HepG2 (cell line): ENCODE results near the gene TPPP2. TPM values are rescaled to one million over a fixed set of nuclear protein-coding genes. Genes with fewer than 3 reads are reported as not detected.

Experiments used
- ATAC-seq: fragments of 200-7000 bp; cut with Tn5 transposase; 3 replicates; pipeline ENCODE4 v1.9.1; 2020; ENCODE audit warnings: mild to moderate bottlenecking, moderate library complexity
- BruUV-seq: library from RNA; stranded (reverse); fragments of 400-500 nt; replicated peaks from 2 replicates; lab custom pipeline; 2021; lab: Mats Ljungman, UMichigan
- CTCF ChIA-PET: fragments of 300-600 bp; formaldehyde crosslinking; extraction: SDS; loops from one replicate; lab custom pipeline; 2021; ENCODE audit warnings: low total read pairs, inconsistent platforms, low intra/inter-chr PET ratio; lab: Yijun Ruan, JAX
- POLR2A ChIA-PET: fragments of 350-600 bp; sonication (Branson Sonifier 250); formaldehyde crosslinking; loops from one replicate; lab custom pipeline; 2020; ENCODE audit warnings: antibody characterized with exemption, inconsistent platforms; lab: Yijun Ruan, JAX
- DNase-seq: peaks from one replicate; pipeline ENCODE4 v3.0.0-alpha.2; 2015; ENCODE audit warnings: low spot score
- FAIRE-seq: peaks from 3 replicates; lab custom pipeline; 2011; peaks lifted over from hg19 to GRCh38; lab: Jason Lieb, UNC
- H2AFZ ChIP-seq: one replicate; pipeline ENCODE4 v1.6.1; 2011; ENCODE audit warnings: low read length, inconsistent platforms
- H3K27ac ChIP-seq: fragments of 300-600 bp; 3 replicates; pipeline ENCODE4 v1.8.0; 2011; ENCODE audit warnings: mixed run types, mild to moderate bottlenecking, mixed read lengths, low read length, inconsistent platforms; ENCODE audit not compliant: insufficient read depth; ENCODE audit errors: extremely low read length
- H3K27me3 ChIP-seq, 2 experiments: fragments of 200-600 bp in 1 of 2; 2 replicates in 1 of 2; 3 replicates in 1 of 2; pipeline versions ENCODE4 v1.6.0 to v1.8.0; 2011; ENCODE audit warnings: low read length in 2 of 2, mild to moderate bottlenecking in 2 of 2, moderate library complexity in 2 of 2, inconsistent platforms in 1 of 2; ENCODE audit not compliant: insufficient read depth in 2 of 2, control insufficient read depth in 1 of 2
- H3K36me3 ChIP-seq, 2 experiments: fragments of 200-600 bp in 1 of 2; replicated peaks in 1 of 2; 2 replicates in 1 of 2; 3 replicates in 1 of 2; pipeline versions ENCODE4 v1.5.1 to v1.8.0; 2011; ENCODE audit warnings: low read length in 2 of 2, inconsistent platforms in 1 of 2; ENCODE audit not compliant: insufficient read depth in 2 of 2, control insufficient read depth in 1 of 2
- H3K4me1 ChIP-seq: 2 replicates; pipeline ENCODE4 v1.5.1; 2012; ENCODE audit warnings: low read length, inconsistent platforms; ENCODE audit not compliant: insufficient read depth
- H3K4me2 ChIP-seq: 2 replicates; pipeline ENCODE4 v1.6.0; 2011; ENCODE audit warnings: low read depth, low read length, inconsistent platforms
- H3K4me3 ChIP-seq, 3 experiments: fragments of 200-600 bp in 1 of 3; sonication (generic), shearing (Covaris generic) in 1 of 3; replicated peaks in 1 of 3; 2 replicates each; pipeline ENCODE4 v1.5.1; 2011 to 2016; ENCODE audit warnings: low read length in 3 of 3, inconsistent platforms in 2 of 3, low read depth in 2 of 3, mild to moderate bottlenecking in 2 of 3, control low read depth in 1 of 3, mixed read lengths in 1 of 3; ENCODE audit not compliant: insufficient read depth in 1 of 3
- H3K79me2 ChIP-seq: one replicate; pipeline ENCODE4 v1.6.1; 2011; ENCODE audit warnings: low read length, inconsistent platforms; ENCODE audit not compliant: insufficient read depth
- H3K9ac ChIP-seq: 2 replicates; pipeline ENCODE4 v1.6.0; 2011; ENCODE audit warnings: mild to moderate bottlenecking, low read depth, low read length, inconsistent platforms; ENCODE audit not compliant: insufficient read depth
- H3K9me3 ChIP-seq: 2 replicates; pipeline ENCODE4 v1.5.1; 2012; ENCODE audit warnings: mild to moderate bottlenecking, low read length
- H4K20me1 ChIP-seq: 2 replicates; pipeline ENCODE4 v1.6.0; 2011; ENCODE audit warnings: inconsistent platforms, mild to moderate bottlenecking, low read length, moderate library complexity; ENCODE audit not compliant: insufficient read depth
- ARHGAP35 ChIP-seq: sonication (generic); formaldehyde crosslinking; IDR thresholded peaks from 2 replicates; pipeline ENCODE4 v1.9.0; 2022; ENCODE audit warnings: mild to moderate bottlenecking, inconsistent platforms, moderate library complexity, missing genetic modification reagents, borderline replicate concordance
- DPF2 ChIP-seq: sonication (generic); formaldehyde crosslinking; IDR thresholded peaks from 2 replicates; pipeline ENCODE4 v1.4.0; 2020; ENCODE audit warnings: mild to moderate bottlenecking, low read depth, missing genetic modification reagents, borderline replicate concordance
- GABPA ChIP-seq, 2 experiments: IDR thresholded peaks; 2 replicates each; pipeline ENCODE4 v1.6.1; 2011 to 2016; ENCODE audit warnings: low read depth in 2 of 2, low read length in 1 of 2, missing biosample characterization in 1 of 2, missing genetic modification characterization in 1 of 2
- MAFG ChIP-seq: sonication (generic); formaldehyde crosslinking; IDR thresholded peaks from 2 replicates; pipeline ENCODE4 v1.5.1; 2020; ENCODE audit warnings: mild to moderate bottlenecking, missing genetic modification reagents
- NFE2L1 ChIP-seq: sonication (generic); formaldehyde crosslinking; IDR thresholded peaks from 2 replicates; pipeline ENCODE4 v1.4.0; 2020; ENCODE audit warnings: missing genetic modification reagents, mild to moderate bottlenecking, borderline replicate concordance
- NFRKB ChIP-seq: fragments of 450-650 bp; IDR thresholded peaks from 2 replicates; pipeline ENCODE4 v1.6.1; 2017
- ZBTB1 ChIP-seq: sonication (generic); formaldehyde crosslinking; IDR thresholded peaks from 2 replicates; pipeline ENCODE4 v1.4.0; 2020; ENCODE audit warnings: missing genetic modification reagents, borderline replicate concordance
- ZMAT5 ChIP-seq: sonication (generic); formaldehyde crosslinking; IDR thresholded peaks from 2 replicates; pipeline ENCODE4 v1.5.0; 2020; ENCODE audit warnings: mild to moderate bottlenecking, low read depth, missing genetic modification reagents, borderline replicate concordance
- ZNF225 ChIP-seq: sonication (generic); formaldehyde crosslinking; IDR thresholded peaks from 2 replicates; pipeline ENCODE4 v1.4.0; 2020; ENCODE audit warnings: mild to moderate bottlenecking, missing genetic modification reagents
- WGBS: methylation state at CpG from one replicate; pipeline ENCODE4 v1.1.6; 2017; ENCODE audit warnings: low lambda C conversion rate; 5-methylcytosine and 5-hydroxymethylcytosine counted together
- in situ Hi-C: cut with HindIII; loops from 2 replicates; pipeline ENCODE4 v1.10.0; 2017; ENCODE audit warnings: low pct_unique_long_range_greater_than_20kb; ENCODE audit not compliant: extremely low pct_ligation_motif_present
- intact Hi-C: fragments of 100-400 bp; cut with micrococcal nuclease; formaldehyde crosslinking; loops from one replicate; pipeline ENCODE4 v1.10.0; 2022; ENCODE audit not compliant: unreplicated experiment
- polyA plus RNA-seq, 8 experiments: library from polyadenylated mRNA; depleted of rRNA in 3 of 8; stranded (reverse) in 7 of 8; unstranded in 1 of 8; fragments of >200 nt; fragmentation: Illumina TruSeq in 4 of 8; extraction: Trizol in 4 of 8; gene quantifications; 2 replicates each; pipeline versions ENCODE4 v1.2.1 to v1.2.3, GENCODE V29; 2011 to 2016; ENCODE audit warnings: low read depth in 4 of 8, missing spikeins in 1 of 8, mixed read lengths in 1 of 8; ENCODE audit not compliant: insufficient read depth in 1 of 8
- total RNA-seq, 5 experiments: library from RNA; depleted of rRNA; stranded (reverse); fragments of >200 nt; fragmentation: Illumina TruSeq; extraction: Trizol; gene quantifications; 2 replicates each; pipeline ENCODE4 v1.2.3, GENCODE V29; 2016; ENCODE audit warnings: low read depth in 1 of 5
- TF ChIP-seq, protein P1 (sequence below): sonication (generic); formaldehyde crosslinking; IDR thresholded peaks from 2 replicates; pipeline ENCODE4 v1.4.0; 2020; ENCODE audit warnings: low read depth, missing genetic modification reagents
- TF ChIP-seq, protein P2 (sequence below): sonication (generic); formaldehyde crosslinking; IDR thresholded peaks from 2 replicates; pipeline ENCODE4 v1.4.0; 2020; ENCODE audit warnings: missing genetic modification reagents, mild to moderate bottlenecking, borderline replicate concordance
- TF ChIP-seq, protein P3 (sequence below): IDR thresholded peaks from 2 replicates; pipeline ENCODE4 v1.6.1; 2016; ENCODE audit warnings: control low read depth
- TF ChIP-seq, protein P4 (sequence below): fragments of 450-650 bp; IDR thresholded peaks from 2 replicates; pipeline ENCODE4 v1.6.1; 2017

Gene TPPP2
- total and polyA plus RNA-seq, 2 of the 13 experiments (the other 11 are each of a cell fraction or from before 2014, with no cell fraction given) = 0.58 to 4.2 TPM

DNA sequence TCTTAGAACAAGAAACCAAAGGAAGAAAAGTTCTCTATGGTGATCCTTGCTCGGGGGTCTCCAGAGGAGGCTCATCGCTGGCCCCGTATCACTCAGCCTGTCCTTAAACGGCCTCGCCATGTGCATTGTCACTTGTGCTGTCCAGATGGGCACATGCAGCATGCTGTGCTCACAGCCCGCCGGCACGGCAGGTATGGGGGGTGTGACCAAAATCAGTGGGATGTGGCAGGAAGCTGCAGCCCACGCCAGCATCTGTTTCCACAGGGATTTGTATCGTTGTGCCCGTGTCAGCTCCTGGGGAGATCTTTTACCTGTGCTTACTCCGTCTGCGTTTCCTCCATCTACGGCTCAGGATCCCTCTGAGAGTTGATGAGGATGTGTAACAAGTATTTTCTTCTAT is 33.5 kb upstream of the TPPP2 start:
- CTCF ChIA-PET = no interaction called here
- POLR2A ChIA-PET = interaction anchor here (1.1 kb wide), 1 partner anchor 18 kb away, joined by 4 read pairs; no protein-coding TSS in a partner anchor
- no peak for TF ChIP-seq ARHGAP35 (CRISPR knock-in tag)
- no peak for TF ChIP-seq ZNF225 (CRISPR knock-in tag)
- TF ChIP-seq, protein P1, sequence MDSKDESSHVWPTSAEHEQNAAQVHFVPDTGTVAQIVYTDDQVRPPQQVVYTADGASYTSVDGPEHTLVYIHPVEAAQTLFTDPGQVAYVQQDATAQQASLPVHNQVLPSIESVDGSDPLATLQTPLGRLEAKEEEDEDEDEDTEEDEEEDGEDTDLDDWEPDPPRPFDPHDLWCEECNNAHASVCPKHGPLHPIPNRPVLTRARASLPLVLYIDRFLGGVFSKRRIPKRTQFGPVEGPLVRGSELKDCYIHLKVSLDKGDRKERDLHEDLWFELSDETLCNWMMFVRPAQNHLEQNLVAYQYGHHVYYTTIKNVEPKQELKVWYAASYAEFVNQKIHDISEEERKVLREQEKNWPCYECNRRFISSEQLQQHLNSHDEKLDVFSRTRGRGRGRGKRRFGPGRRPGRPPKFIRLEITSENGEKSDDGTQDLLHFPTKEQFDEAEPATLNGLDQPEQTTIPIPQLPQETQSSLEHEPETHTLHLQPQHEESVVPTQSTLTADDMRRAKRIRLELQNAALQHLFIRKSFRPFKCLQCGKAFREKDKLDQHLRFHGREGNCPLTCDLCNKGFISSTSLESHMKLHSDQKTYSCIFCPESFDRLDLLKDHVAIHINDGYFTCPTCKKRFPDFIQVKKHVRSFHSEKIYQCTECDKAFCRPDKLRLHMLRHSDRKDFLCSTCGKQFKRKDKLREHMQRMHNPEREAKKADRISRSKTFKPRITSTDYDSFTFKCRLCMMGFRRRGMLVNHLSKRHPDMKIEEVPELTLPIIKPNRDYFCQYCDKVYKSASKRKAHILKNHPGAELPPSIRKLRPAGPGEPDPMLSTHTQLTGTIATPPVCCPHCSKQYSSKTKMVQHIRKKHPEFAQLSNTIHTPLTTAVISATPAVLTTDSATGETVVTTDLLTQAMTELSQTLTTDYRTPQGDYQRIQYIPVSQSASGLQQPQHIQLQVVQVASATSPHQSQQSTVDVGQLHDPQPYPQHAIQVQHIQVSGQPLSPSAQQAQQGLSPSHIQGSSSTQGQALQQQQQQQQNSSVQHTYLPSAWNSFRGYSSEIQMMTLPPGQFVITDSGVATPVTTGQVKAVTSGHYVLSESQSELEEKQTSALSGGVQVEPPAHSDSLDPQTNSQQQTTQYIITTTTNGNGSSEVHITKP = no peak
- TF ChIP-seq, protein P2, sequence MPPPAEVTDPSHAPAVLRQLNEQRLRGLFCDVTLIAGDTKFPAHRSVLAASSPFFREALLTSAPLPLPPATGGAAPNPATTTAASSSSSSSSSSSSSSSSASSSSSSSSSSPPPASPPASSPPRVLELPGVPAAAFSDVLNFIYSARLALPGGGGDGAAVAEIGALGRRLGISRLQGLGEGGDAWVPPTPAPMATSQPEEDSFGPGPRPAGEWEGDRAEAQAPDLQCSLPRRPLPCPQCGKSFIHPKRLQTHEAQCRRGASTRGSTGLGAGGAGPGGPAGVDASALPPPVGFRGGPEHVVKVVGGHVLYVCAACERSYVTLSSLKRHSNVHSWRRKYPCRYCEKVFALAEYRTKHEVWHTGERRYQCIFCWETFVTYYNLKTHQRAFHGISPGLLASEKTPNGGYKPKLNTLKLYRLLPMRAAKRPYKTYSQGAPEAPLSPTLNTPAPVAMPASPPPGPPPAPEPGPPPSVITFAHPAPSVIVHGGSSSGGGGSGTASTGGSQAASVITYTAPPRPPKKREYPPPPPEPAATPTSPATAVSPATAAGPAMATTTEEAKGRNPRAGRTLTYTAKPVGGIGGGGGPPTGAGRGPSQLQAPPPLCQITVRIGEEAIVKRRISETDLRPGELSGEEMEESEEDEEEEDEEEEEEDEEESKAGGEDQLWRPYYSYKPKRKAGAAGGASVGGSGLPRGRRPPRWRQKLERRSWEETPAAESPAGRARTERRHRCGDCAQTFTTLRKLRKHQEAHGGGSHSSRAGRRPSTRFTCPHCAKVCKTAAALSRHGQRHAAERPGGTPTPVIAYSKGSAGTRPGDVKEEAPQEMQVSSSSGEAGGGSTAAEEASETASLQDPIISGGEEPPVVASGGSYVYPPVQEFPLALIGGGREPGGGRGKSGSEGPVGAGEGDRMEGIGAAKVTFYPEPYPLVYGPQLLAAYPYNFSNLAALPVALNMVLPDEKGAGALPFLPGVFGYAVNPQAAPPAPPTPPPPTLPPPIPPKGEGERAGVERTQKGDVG (CRISPR knock-in tag) = no peak
- no peak for TF ChIP-seq NFRKB
- TF ChIP-seq, protein P3, sequence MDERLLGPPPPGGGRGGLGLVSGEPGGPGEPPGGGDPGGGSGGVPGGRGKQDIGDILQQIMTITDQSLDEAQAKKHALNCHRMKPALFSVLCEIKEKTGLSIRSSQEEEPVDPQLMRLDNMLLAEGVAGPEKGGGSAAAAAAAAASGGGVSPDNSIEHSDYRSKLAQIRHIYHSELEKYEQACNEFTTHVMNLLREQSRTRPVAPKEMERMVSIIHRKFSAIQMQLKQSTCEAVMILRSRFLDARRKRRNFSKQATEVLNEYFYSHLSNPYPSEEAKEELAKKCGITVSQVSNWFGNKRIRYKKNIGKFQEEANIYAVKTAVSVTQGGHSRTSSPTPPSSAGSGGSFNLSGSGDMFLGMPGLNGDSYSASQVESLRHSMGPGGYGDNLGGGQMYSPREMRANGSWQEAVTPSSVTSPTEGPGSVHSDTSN = no peak
- TF ChIP-seq MAFG (CRISPR knock-in tag) = no peak
- TF ChIP-seq ZMAT5 = no peak
- TF ChIP-seq, protein P4, sequence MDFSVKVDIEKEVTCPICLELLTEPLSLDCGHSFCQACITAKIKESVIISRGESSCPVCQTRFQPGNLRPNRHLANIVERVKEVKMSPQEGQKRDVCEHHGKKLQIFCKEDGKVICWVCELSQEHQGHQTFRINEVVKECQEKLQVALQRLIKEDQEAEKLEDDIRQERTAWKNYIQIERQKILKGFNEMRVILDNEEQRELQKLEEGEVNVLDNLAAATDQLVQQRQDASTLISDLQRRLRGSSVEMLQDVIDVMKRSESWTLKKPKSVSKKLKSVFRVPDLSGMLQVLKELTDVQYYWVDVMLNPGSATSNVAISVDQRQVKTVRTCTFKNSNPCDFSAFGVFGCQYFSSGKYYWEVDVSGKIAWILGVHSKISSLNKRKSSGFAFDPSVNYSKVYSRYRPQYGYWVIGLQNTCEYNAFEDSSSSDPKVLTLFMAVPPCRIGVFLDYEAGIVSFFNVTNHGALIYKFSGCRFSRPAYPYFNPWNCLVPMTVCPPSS = no peak
- no peak for TF ChIP-seq ZBTB1 (CRISPR knock-in tag)
- no peak for TF ChIP-seq GABPA (IDR thresholded peaks at IDR 0.05; ENCODE audit: low read depth, low read length)
- no peak for TF ChIP-seq GABPA (CRISPR knock-in tag; IDR thresholded peaks at IDR 0.05; ENCODE audit: low read depth)
- TF ChIP-seq NFE2L1 (CRISPR knock-in tag) = no peak
- no peak for TF ChIP-seq DPF2 (CRISPR knock-in tag)

More for the DNA sequence above, 33.5 kb upstream of the TPPP2 start:
- Histone ChIP-seq H3K27ac (no peak overlapping the region), H3K36me3 (peaks cover 25 to 48% of the 10 kb centered on the region in 2 experiments), H4K20me1 (no peaks in the 10 kb centered on the region), H3K27me3 (no peaks in the 10 kb centered on the region), H3K9me3 (no peaks in the 10 kb centered on the region), H3K4me1 (peaks cover 7% of the 10 kb centered on the region), H3K4me2 (no peak overlapping the region), H3K9ac (no peak overlapping the region), H3K4me3 (no peak overlapping the region), H3K79me2 (no peaks in the 10 kb centered on the region), H2AFZ (no peak overlapping the region)
- WGBS = 96% methylated on average over 14 of the region's 14 CpGs
- ATAC-seq (no peak), DNase-seq (no peak), FAIRE-seq (no peak)
- BruUV-seq = no TSS peak
- in situ Hi-C loops (loop anchor here (25.0 kb wide), 1 partner anchor 659 kb away; the partner anchor contains the start of genes CCNB1IP1 and PARP2), intact Hi-C loops (no loop called here)
